ENCODE measurements around the gene TYMS. TPM values are rescaled to one million over a fixed set of nuclear protein-coding genes. Genes with fewer than 3 reads are reported as not detected.

The TYMS gene
- total RNA-seq, 2 donors from 2014 or later: 32.8 to 131 TPM

GRCh38 chr18:615092-615521 is 42.3 kb upstream of the TYMS start:
- intact Hi-C loops (cut with DNase I): loop anchor here (10.0 kb wide), 1 partner anchor 110 kb away; the partner anchor contains the start of gene COLEC12
- TF ChIP-seq CTCF (IDR thresholded peaks at IDR 0.05): no peak
- Histone ChIP-seq H3K9ac (ENCODE audit: low read depth in 2 of 2, low read length in 2 of 2) (no peak overlapping the region), H3K27me3 (no peaks in the 10 kb centered on the region), H3K4me1 (no peaks in the 10 kb centered on the region), H3K9me3 (no peaks in the 10 kb centered on the region), H3K27ac (no peak overlapping the region), H3K36me3 (no peaks in the 10 kb centered on the region), H3K4me3 (no peak overlapping the region)
- no peak for DNase-seq

- no peak overlapping the region for H3K27ac ChIP-seq
- DNase-seq: no peak
- intact Hi-C loops (cut with DNase I): loop anchor here (10.0 kb wide), 1 partner anchor 111 kb away; the partner anchor contains the start of gene COLEC12
Measured at GRCh38 chr18:615773-616172, 41.7 kb upstream of the TYMS start.

GRCh38 chr18:616380-616995 is 41.0 kb upstream of the TYMS start:
- H3K4me3 ChIP-seq: no peak overlapping the region
- H3K4me1 ChIP-seq: no peaks in the 10 kb centered on the region
- H3K9me3 ChIP-seq: no peaks in the 10 kb centered on the region
- DNase-seq: no peak
- no peak overlapping the region for H3K9ac ChIP-seq (ENCODE audit: low read depth in 2 of 2, low read length in 2 of 2)
- H3K36me3 ChIP-seq: no peaks in the 10 kb centered on the region
- peak; percentile 38 for TF ChIP-seq CTCF (IDR thresholded peaks at IDR 0.05)
- intact Hi-C loops (cut with DNase I): loop anchor here (10.0 kb wide), 1 partner anchor 112 kb away; the partner anchor contains the start of gene COLEC12
- no peak overlapping the region for H3K27ac ChIP-seq
- H3K27me3 ChIP-seq: no peaks in the 10 kb centered on the region

More at GRCh38 chr18:615773-616172, 41.7 kb upstream of the TYMS start:
- Histone ChIP-seq H3K9ac (ENCODE audit: low read depth in 2 of 2, low read length in 2 of 2) (no peak overlapping the region), H3K36me3 (no peaks in the 10 kb centered on the region), H3K9me3 (no peaks in the 10 kb centered on the region), H3K4me3 (no peak overlapping the region), H3K27me3 (no peaks in the 10 kb centered on the region), H3K4me1 (no peaks in the 10 kb centered on the region)
- no peak for TF ChIP-seq CTCF (IDR thresholded peaks at IDR 0.05)

- Histone ChIP-seq H3K9me3 (no peaks in the 10 kb centered on the region), H3K27me3 (no peaks in the 10 kb centered on the region), H3K27ac (no peak overlapping the region), H3K4me3 (no peak overlapping the region), H3K36me3 (no peaks in the 10 kb centered on the region), H3K9ac (ENCODE audit: low read depth in 2 of 2, low read length in 2 of 2) (no peak overlapping the region), H3K4me1 (no peaks in the 10 kb centered on the region)
- DNase-seq: no peak
- intact Hi-C loops (cut with DNase I): loop anchor here (10.0 kb wide), 1 partner anchor 113 kb away; the partner anchor contains the start of gene COLEC12
- TF ChIP-seq CTCF (IDR thresholded peaks at IDR 0.05): no peak
Measured at GRCh38 chr18:617970-618504, 39.4 kb upstream of the TYMS start.

GRCh38 chr18:618618-619017 is 38.8 kb upstream of the TYMS start:
- Histone ChIP-seq H3K4me3 (no peak overlapping the region), H3K27ac (no peak overlapping the region), H3K9ac (ENCODE audit: low read depth in 2 of 2, low read length in 2 of 2) (no peak overlapping the region), H3K4me1 (no peaks in the 10 kb centered on the region), H3K36me3 (no peaks in the 10 kb centered on the region), H3K27me3 (no peaks in the 10 kb centered on the region), H3K9me3 (no peaks in the 10 kb centered on the region)
- intact Hi-C loops (cut with DNase I): loop anchor here (10.0 kb wide), 1 partner anchor 114 kb away; the partner anchor contains the start of gene COLEC12
- no peak for TF ChIP-seq CTCF (IDR thresholded peaks at IDR 0.05)
- no peak for DNase-seq
